ENCODE measurements around the gene ZKSCAN1.
"Not testable (repeated sequence)": the region's sequence is repeated elsewhere in the genome, so short reads cannot be mapped to it uniquely, and the experiment has no call there.

Gene ZKSCAN1

DNA sequence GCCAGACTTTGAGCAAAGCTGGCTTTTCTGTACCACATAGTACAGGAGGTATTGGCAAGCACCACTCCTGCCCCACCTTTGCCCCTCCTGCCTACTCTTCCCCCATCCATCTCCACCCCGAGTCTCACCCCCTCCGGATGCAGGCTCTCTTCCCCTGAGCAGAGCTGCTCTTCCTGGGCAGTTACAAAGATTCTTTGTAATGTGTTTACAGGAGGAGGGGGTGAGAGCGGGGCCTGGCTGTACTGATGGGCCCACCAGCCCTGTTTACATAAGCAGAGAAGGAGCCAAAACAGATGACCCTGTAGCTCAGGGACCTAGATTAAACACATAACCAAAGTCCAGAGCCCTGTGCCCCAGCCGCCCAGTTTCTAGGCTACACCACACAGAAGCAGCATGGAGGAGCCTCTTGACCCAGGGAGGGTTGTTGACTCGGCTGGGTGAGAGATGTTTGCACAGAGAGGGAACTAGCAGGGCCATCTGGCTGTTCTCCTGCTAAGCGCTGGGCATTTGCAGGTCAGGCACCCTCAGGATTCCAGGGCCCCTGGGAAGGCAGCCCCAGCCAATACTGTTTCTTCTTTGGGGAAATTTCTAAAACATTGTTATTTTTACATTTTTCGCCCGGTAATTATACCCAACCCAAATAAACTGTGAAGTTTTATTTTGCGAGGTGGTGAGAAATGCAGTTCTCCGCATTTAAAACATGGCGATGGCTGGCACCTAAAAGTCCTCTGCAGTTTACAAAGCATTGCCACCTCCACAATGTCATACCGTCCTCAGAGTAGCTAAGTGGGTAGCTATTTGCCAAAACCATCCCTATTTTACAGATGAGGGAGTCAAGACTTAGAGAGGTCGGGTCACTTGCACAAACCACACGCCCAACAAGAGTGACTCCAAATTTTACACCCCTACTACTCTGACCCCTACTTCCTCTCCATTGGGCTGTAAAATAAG lies 11.4 kb upstream of the ZKSCAN1 start:
- no peak for DNase-seq (ENCODE audit: low read depth)

- DNase-seq (ENCODE audit: low read depth) = no peak
Measured at GRCh38 chr7:100007887-100008286, 7.5 kb upstream of the ZKSCAN1 start.

DNA sequence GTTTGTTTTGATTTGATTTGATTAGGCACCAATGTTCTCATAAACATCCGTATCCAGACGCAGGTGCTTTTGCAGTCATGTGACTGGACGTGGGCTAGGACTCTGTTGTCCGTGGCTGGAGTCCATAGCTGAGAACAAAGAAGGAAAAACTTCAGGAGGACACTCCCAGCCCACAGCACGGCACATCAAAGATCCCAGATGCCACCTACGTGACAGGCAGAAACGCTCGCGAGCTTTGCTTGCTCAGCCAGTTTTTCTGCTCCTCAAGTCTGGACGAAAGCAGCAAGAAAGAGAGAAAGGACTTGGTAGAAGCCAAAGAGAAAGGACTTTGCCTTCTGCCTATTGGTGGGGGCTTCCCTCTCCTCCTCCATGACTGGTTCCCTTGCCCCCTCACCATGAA lies 6.9 kb upstream of the ZKSCAN1 start:
- no peak for DNase-seq (ENCODE audit: low read depth)

GRCh38 chr7:100009952-100010351 lies 5.4 kb upstream of the ZKSCAN1 start:
- DNase-seq (ENCODE audit: low read depth) = not testable (repeated sequence)

DNA sequence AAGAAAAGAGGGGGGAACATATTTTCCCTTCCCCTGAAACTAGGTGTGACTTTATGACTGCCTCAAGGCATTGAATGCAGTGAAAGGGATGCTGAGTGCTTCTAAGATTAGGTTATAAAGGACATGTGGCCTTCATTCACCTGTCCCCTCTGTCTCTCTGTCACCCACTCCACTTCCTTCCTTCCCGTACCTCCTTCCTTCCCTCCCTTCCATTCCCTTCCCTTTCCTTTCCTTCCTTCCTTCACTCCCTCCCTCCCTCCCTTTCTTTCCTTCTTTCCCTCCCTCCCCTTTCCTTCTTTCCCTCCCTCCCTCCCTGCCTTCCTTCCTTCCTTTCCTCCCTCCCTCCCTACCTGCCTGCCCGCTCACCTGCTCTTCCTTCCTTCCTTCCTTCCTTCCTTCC lies 4.5 kb upstream of the ZKSCAN1 start:
- no peak for DNase-seq (ENCODE audit: low read depth)

DNA sequence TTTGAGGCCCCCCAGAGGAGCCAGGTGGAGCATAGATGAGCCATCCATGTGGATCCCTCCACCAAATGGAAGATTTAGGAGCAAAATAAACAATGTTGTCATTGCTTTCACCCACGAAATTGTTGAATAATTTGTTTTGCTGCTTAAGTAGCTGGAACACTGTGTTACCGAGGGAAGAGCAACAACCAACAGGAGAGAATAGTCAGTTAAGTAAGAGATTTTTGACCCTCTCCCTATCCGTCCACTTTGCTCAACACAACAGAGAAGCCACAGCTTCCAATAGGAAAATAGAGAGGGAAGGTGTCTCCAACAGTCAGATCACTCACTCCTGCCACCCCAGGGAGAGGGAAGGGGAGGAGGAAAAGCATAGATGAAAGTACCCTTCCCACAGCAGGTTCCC lies 3.9 kb upstream of the ZKSCAN1 start:
- no peak for DNase-seq (ENCODE audit: low read depth)

GRCh38 chr7:100012385-100013327 lies 2.7 kb upstream of the ZKSCAN1 start:
- DNase-seq (ENCODE audit: low read depth) = not testable (repeated sequence)

DNA sequence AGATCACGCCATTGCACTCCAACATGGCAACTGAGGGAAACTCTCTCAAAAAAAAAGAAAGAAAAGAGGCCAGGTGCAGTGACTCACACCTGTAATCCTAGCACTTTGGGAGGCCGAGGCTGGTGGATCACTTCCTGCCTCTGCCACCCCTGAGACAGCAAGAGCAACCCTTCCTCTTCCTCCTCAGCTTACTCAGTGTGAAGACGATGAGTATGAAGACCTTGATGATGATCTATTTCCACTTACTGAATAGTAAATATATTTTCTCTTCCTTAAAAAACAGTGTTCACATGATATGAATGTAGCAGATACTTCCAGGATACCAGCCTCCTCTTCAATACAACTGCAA lies 2.1 kb upstream of the ZKSCAN1 start:
- DNase-seq (ENCODE audit: low read depth) = no peak

DNA sequence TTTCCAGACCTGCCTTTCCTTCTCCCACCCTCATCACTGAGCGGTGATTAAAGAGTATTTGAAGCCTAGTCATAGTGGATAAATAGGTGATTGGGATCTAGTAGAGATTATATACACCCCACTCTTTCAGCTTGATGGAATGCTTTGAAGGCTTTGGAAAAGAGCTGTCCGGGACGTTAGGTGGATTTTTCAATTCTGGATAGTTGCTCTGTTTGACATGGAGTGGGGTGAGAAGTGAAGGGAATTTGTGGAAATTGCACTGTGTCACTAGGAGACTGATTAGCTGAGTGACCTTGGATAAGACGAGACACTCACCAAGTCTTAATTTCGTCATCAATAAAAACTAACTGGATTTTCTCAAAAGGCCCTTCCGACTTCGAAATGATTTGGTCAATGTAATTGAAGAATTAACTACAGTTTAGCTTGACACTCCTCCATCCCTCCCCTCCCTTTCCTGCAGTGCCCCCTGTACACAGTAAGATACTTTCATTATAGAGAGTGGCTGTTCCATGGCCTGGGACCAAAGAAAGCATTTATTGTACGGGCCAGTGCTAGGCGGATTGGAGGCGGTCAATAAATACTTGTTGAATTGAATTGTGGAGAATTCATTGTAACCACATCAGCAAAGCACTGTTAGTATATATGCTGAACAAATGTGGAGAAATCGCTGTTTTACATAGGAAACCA lies 962 bp downstream of the ZKSCAN1 start:
- DNase-seq (ENCODE audit: low read depth) = no peak

- no peak for DNase-seq (ENCODE audit: low read depth)
Measured at GRCh38 chr7:100017300-100017699, 1.9 kb downstream of the ZKSCAN1 start.

- DNase-seq (ENCODE audit: low read depth) = no peak
Measured at GRCh38 chr7:100017875-100018274, 2.5 kb downstream of the ZKSCAN1 start.

DNA sequence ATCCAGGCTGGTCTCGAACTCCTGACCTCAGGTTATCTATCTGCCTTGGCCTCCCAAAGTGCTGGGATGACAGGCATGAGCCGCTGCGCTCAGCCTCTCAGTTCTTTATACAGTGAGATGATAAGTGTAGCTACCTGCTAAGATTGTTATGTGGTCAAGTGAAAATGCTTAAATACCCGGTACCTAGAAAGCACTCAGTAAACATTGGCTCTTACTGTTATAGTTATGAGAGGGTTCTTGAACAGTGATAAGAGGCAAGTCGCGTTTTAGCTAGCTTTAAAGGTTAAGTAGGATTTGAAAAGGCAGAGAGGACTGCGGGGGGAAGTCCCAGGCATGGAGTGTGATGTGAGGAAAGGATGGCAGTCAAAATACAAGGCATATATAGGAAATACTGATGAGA lies 4.5 kb downstream of the ZKSCAN1 start:
- DNase-seq (ENCODE audit: low read depth) = no peak

GRCh38 chr7:100021297-100021696 lies 5.9 kb downstream of the ZKSCAN1 start:
- no peak for DNase-seq (ENCODE audit: low read depth)

GRCh38 chr7:100022621-100023020 lies 7.2 kb downstream of the ZKSCAN1 start:
- no peak for DNase-seq (ENCODE audit: low read depth)

GRCh38 chr7:100023526-100023925 lies 8.1 kb downstream of the ZKSCAN1 start:
- DNase-seq (ENCODE audit: low read depth) = no peak

GRCh38 chr7:100024020-100024619 lies 8.7 kb downstream of the ZKSCAN1 start:
- DNase-seq (ENCODE audit: low read depth) = no peak

DNA sequence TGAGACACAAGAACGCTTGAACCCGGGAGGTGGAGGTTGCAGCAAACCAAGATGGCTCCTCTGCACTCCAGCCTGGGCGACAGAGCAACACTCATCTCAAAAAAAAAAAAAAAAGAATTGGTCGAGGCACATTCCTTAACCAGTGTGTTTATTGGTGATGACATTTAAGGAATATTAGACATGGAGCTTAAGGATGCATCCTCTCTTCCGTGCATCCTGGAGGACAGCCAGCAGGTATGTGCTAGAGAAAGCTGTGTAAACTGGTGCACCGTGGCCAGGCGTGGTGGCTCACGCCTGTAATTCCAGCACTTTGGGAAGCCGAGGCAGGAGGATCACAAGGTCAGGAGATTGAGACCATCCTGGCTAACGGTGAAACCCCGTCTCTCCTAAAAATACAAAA lies 11.8 kb downstream of the ZKSCAN1 start:
- DNase-seq (ENCODE audit: low read depth) = no peak

- no peak for DNase-seq (ENCODE audit: low read depth)
Measured at GRCh38 chr7:100029596-100029995, 14.2 kb downstream of the ZKSCAN1 start.

GRCh38 chr7:100033526-100033925 lies 18.1 kb downstream of the ZKSCAN1 start:
- DNase-seq (ENCODE audit: low read depth) = no peak

- no peak for DNase-seq (ENCODE audit: low read depth)
Measured at GRCh38 chr7:100034871-100035510, 19.6 kb downstream of the ZKSCAN1 start.

- no peak for DNase-seq (ENCODE audit: low read depth)
Measured at GRCh38 chr7:100035876-100036275, 20.5 kb downstream of the ZKSCAN1 start.

All from stimulated activated CD8-positive, alpha-beta memory T cell treated with anti-CD3 and anti-CD28 coated beads, Interleukin-15, amount 100 ng/mL, for 1 hour (primary cell).